ENCODE results near the gene LPCAT4.
"Not testable (repeated sequence)": the region's sequence is repeated elsewhere in the genome, so short reads cannot be mapped to it uniquely, and the experiment has no call there.

Gene LPCAT4

GRCh38 chr15:34362047-34362773, 4.8 kb downstream of the LPCAT4 start:
- DNase-seq, result no peak

- DNase-seq, result no peak
These were observed 5.7 kb downstream of the LPCAT4 start for GRCh38 chr15:34361278-34361677.

- DNase-seq, result no peak
These were observed 6.7 kb downstream of the LPCAT4 start for GRCh38 chr15:34360298-34360697.

GRCh38 chr15:34359416-34359815, 7.6 kb downstream of the LPCAT4 start:
- no peak for DNase-seq

- DNase-seq, result no peak
These were observed 8.0 kb downstream of the LPCAT4 start for GRCh38 chr15:34358948-34359347.

- no peak for DNase-seq
These were observed 8.6 kb downstream of the LPCAT4 start for GRCh38 chr15:34358367-34358766.

- DNase-seq, result no peak
These were observed 9.3 kb downstream of the LPCAT4 start for GRCh38 chr15:34357653-34358052.

GRCh38 chr15:34355241-34355640, 11.8 kb downstream of the LPCAT4 start:
- DNase-seq, result no peak

GRCh38 chr15:34354286-34354685, 12.7 kb downstream of the LPCAT4 start:
- DNase-seq, result no peak

- DNase-seq, result no peak
These were observed 13.4 kb downstream of the LPCAT4 start for GRCh38 chr15:34353627-34354026.

- not testable (repeated sequence) for DNase-seq
These were observed 14.0 kb downstream of the LPCAT4 start for GRCh38 chr15:34352996-34353395.

GRCh38 chr15:34349769-34350168, 17.2 kb downstream of the LPCAT4 start:
- no peak for DNase-seq

- no peak for DNase-seq
These were observed 18.2 kb downstream of the LPCAT4 start for GRCh38 chr15:34348735-34349300.

GRCh38 chr15:34347951-34348638, 18.9 kb downstream of the LPCAT4 start:
- no peak for DNase-seq

- DNase-seq, result peak; percentile 58 to 95 (median 84)
These were observed 24.0 kb downstream of the LPCAT4 start, which contains the start of the genes NOP10 and NUTM1 for GRCh38 chr15:34342737-34343575. Gene NOP10 (minus strand): TSS chr15:34343136. CDS start chr15:34343073, 63 bp downstream. Gene NUTM1 (plus strand): TSS chr15:34343315. CDS start chr15:34343697, 382 bp downstream.

- not testable (repeated sequence) for DNase-seq
These were observed 24.7 kb downstream of the LPCAT4 start for GRCh38 chr15:34342213-34342736.

GRCh38 chr15:34341381-34342212, 25.4 kb downstream of the LPCAT4 start:
- DNase-seq, result no peak

GRCh38 chr15:34339946-34340345, 27.1 kb downstream of the LPCAT4 start:
- no peak for DNase-seq

GRCh38 chr15:34338347-34338746, 28.6 kb downstream of the LPCAT4 start:
- no peak for DNase-seq

- DNase-seq, result peak; percentile 52 to 97 (median 85)
These were observed 29.3 kb downstream of the LPCAT4 start, which contains the start of gene SLC12A6 for GRCh38 chr15:34337557-34338306. Gene SLC12A6 (minus strand): TSS chr15:34337781. CDS start chr15:34336680, 1,101 bp downstream.
